DOHH2 (cell line): ENCODE data around the gene BSPRY.

Source experiments
- H3F3A ChIP-seq: fragments of 200-600 bp; sonication (generic), shearing (Covaris generic); 2 replicates; pipeline ENCODE4 v1.6.0; 2016; ENCODE audit warnings: antibody characterized with exemption, mild to moderate bottlenecking; ENCODE audit not compliant: control insufficient read depth, insufficient read depth
- H3K27ac ChIP-seq: fragments of 200-600 bp; sonication (generic); 2 replicates; pipeline ENCODE4 v1.5.1; 2014; ENCODE audit warnings: low read depth, mild to moderate bottlenecking, low read length, moderate library complexity
- H3K27me3 ChIP-seq: fragments of 200-600 bp; sonication (generic); 2 replicates; pipeline ENCODE4 v1.6.1; 2014; ENCODE audit warnings: mild to moderate bottlenecking, low read length, mixed read lengths; ENCODE audit not compliant: control insufficient read depth
- H3K36me3 ChIP-seq: fragments of 200-600 bp; sonication (generic); 2 replicates; pipeline ENCODE4 v1.6.1; 2014; ENCODE audit warnings: mild to moderate bottlenecking, low read length, moderate library complexity, mixed read lengths; ENCODE audit not compliant: control insufficient read depth
- H3K4me1 ChIP-seq: fragments of 200-600 bp; sonication (generic); 2 replicates; pipeline ENCODE4 v1.6.1; 2014; ENCODE audit warnings: mild to moderate bottlenecking, low read length, mixed read lengths; ENCODE audit not compliant: control insufficient read depth
- H3K4me2 ChIP-seq: fragments of 200-600 bp; sonication (generic); 2 replicates; pipeline ENCODE4 v1.6.0; 2014; ENCODE audit warnings: mild to moderate bottlenecking, low read length, moderate library complexity
- H3K4me3 ChIP-seq: fragments of 200-600 bp; sonication (generic); 2 replicates; pipeline ENCODE4 v1.5.1; 2014; ENCODE audit warnings: mild to moderate bottlenecking, low read length, mixed read lengths
- H3K79me2 ChIP-seq: fragments of 200-600 bp; sonication (generic); 2 replicates; pipeline ENCODE4 v1.6.1; 2014; ENCODE audit warnings: mild to moderate bottlenecking, low read length, mixed read lengths; ENCODE audit not compliant: control insufficient read depth
- H3K9me2 ChIP-seq: fragments of 200-600 bp; sonication (generic); replicated peaks from 2 replicates; pipeline ENCODE4 v1.6.1; 2014; ENCODE audit warnings: mild to moderate bottlenecking, low read length, mixed read lengths; ENCODE audit not compliant: control insufficient read depth
- H3K9me3 ChIP-seq: fragments of 200-600 bp; sonication (generic); 2 replicates; pipeline ENCODE4 v1.6.1; 2014; ENCODE audit warnings: antibody characterized with exemption, low read length, mixed read lengths; ENCODE audit not compliant: control insufficient read depth, insufficient read depth
- H4K20me1 ChIP-seq: fragments of 200-600 bp; sonication (generic); 2 replicates; pipeline ENCODE4 v1.6.0; 2014; ENCODE audit warnings: low read depth, mild to moderate bottlenecking, antibody characterized with exemption, low read length, moderate library complexity; ENCODE audit not compliant: control insufficient read depth, insufficient read depth
- CTCF ChIP-seq: fragments of 200-600 bp; sonication (generic); IDR thresholded peaks from one replicate; pipeline ENCODE4 v1.5.1; 2014; ENCODE audit warnings: antibody characterized with exemption, mild to moderate bottlenecking, low read depth, low read length; ENCODE audit not compliant: poor library complexity, severe bottlenecking
- EZH2phosphoT487 ChIP-seq: fragments of 200-600 bp; sonication (generic); IDR thresholded peaks from 2 replicates; pipeline ENCODE4 v1.6.1; 2017; ENCODE audit warnings: borderline replicate concordance, mild to moderate bottlenecking, antibody characterized with exemption, low read length, moderate library complexity, mixed read lengths

Gene BSPRY

GRCh38 chr9:113340011-113340699 lies 9.2 kb upstream of the BSPRY start, which contains the start of gene WDR31:
Gene WDR31 (minus strand): TSS chr9:113340275. CDS start chr9:113332022, 8,253 bp downstream.
- H3K27ac ChIP-seq: no peak within 1 kb of the TSS
- H3K27me3 ChIP-seq: no peaks in the 10 kb centered on the region
- peaks cover 21% of the 10 kb centered on the region for H3K4me1 ChIP-seq
- TF ChIP-seq EZH2phosphoT487 (no peak), CTCF (no peak)
- H3K4me2 ChIP-seq: peak within 1 kb of the TSS; percentile 86
- no peaks in the 10 kb centered on the region for H3K9me3 ChIP-seq
- no peaks in the 10 kb centered on the region for H3K79me2 ChIP-seq
- no peaks in the 10 kb centered on the region for H4K20me1 ChIP-seq
- H3F3A ChIP-seq: peaks cover 3% of the 10 kb centered on the region; the same call in 1 of the 2 replicates
- no peaks in the 10 kb centered on the region for H3K9me2 ChIP-seq
- no peaks in the 10 kb centered on the region for H3K36me3 ChIP-seq
- H3K4me3 ChIP-seq: peak within 1 kb of the TSS; percentile 76

GRCh38 chr9:113341712-113342410 lies 7.5 kb upstream of the BSPRY start:
- Histone ChIP-seq H3K9me3 (no peaks in the 10 kb centered on the region), H3K27me3 (no peaks in the 10 kb centered on the region), H3K4me3 (no peak overlapping the region), H3K9me2 (no peaks in the 10 kb centered on the region), H3K27ac (no peak overlapping the region), H4K20me1 (no peaks in the 10 kb centered on the region), H3K4me1 (peaks cover 21% of the 10 kb centered on the region), H3K79me2 (no peaks in the 10 kb centered on the region), H3F3A (peaks cover 1% of the 10 kb centered on the region; the same call in 1 of the 2 replicates), H3K4me2 (no peak overlapping the region), H3K36me3 (no peaks in the 10 kb centered on the region)
- TF ChIP-seq CTCF (no peak), EZH2phosphoT487 (no peak)

- no peak overlapping the region for H3K4me3 ChIP-seq
- no peak overlapping the region for H3K4me2 ChIP-seq
- no peaks in the 10 kb centered on the region for H4K20me1 ChIP-seq
- peaks cover 2% of the 10 kb centered on the region; the same call in 1 of the 2 replicates for H3F3A ChIP-seq
- TF ChIP-seq EZH2phosphoT487 (no peak), CTCF (no peak)
- H3K9me2 ChIP-seq: no peaks in the 10 kb centered on the region
- peaks cover 9% of the 10 kb centered on the region for H3K27me3 ChIP-seq
- peaks cover 21% of the 10 kb centered on the region for H3K4me1 ChIP-seq
- H3K27ac ChIP-seq: no peak overlapping the region
- no peaks in the 10 kb centered on the region for H3K36me3 ChIP-seq
- no peaks in the 10 kb centered on the region for H3K9me3 ChIP-seq
- no peaks in the 10 kb centered on the region for H3K79me2 ChIP-seq
Observed at GRCh38 chr9:113343732-113344231, 5.6 kb upstream of the BSPRY start.
